ENCODE results near the gene ADAMTS20.

GRCh38 chr12:43462080-43462479 lies 89.9 kb downstream of the ADAMTS20 start:
- TF ChIP-seq CBX5 (IDR thresholded peaks at IDR 0.05; ENCODE audit: low read depth) (no peak), KAT2A (conservative IDR thresholded peaks at IDR 0.05; ENCODE audit: control insufficient read depth, low read depth, low read length) (no peak), SUZ12 (IDR thresholded peaks at IDR 0.05; ENCODE audit: unreplicated experiment) (no peak), POLR2A (IDR thresholded peaks at IDR 0.05; ENCODE audit: low read depth, low read length) (no peak)

Measured in GM12878 (cell line).